ENCODE results near the gene ATOX1. TPM values are rescaled to one million over a fixed set of nuclear protein-coding genes. Genes with fewer than 3 reads are reported as not detected.
A peak's percentile ranks its signal among the peaks of the same experiment; 100 is the strongest.

The ATOX1 gene
- total and polyA plus RNA-seq, 2 of the 13 experiments (the other 11 are each of a cell fraction or from before 2014, with no cell fraction given): 62.4 to 124 TPM

DNA sequence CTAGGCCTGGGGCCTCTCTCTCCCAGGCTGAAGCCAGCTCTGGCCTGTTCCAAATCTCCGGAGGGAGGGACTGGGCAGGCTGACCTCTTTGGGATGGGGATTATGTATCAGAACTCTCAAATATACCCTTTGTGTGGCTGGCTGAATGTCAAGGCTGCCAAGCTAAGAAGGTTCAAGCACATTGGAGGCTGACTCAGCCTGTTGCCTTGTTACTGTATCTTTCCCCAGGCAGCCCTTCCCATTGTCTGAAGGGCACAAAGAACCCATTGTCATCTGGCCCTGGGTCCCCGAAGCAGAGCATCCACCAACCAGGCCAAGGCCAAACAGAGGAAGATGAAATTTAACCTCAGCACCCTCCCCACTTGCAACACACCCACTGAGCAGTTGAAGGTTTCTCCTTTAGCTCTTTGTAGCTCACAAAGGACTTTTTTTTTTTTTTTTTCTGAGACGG is 64.4 kb downstream of the ATOX1 start (continued):
- TF ChIP-seq, protein P1, sequence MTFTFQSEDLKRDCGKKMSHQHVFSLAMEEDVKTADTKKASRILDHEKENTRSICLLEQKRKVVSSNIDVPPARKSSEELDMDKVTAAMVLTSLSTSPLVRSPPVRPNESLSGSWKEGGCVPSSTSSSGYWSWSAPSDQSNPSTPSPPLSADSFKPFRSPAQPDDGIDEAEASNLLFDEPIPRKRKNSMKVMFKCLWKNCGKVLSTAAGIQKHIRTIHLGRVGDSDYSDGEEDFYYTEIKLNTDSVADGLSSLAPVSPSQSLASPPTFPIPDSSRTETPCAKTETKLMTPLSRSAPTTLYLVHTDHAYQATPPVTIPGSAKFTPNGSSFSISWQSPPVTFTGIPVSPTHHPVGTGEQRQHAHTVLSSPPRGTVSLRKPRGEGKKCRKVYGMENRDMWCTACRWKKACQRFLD (CRISPR knock-in tag; IDR thresholded peaks at IDR 0.05; ENCODE audit: borderline replicate concordance): no peak
- TF ChIP-seq ZNF605 (CRISPR knock-in tag; IDR thresholded peaks at IDR 0.05) (no peak), ZNF572 (CRISPR knock-in tag; IDR thresholded peaks at IDR 0.05) (no peak), JUNB (CRISPR knock-in tag; IDR thresholded peaks at IDR 0.05; ENCODE audit: borderline replicate concordance) (no peak), DMAP1 (CRISPR knock-in tag; IDR thresholded peaks at IDR 0.05) (no peak), TCF12 (IDR thresholded peaks at IDR 0.05) (no peak), TCF12 (CRISPR knock-in tag; IDR thresholded peaks at IDR 0.05) (no peak), MXD4 (CRISPR knock-in tag; IDR thresholded peaks at IDR 0.05) (no peak), NR2F6 (IDR thresholded peaks at IDR 0.05) (peak; percentile 57; the same call in 1 of the 2 replicates), NR2F6 (CRISPR knock-in tag; IDR thresholded peaks at IDR 0.05) (peak; percentile 64), ZNF546 (CRISPR knock-in tag; conservative IDR thresholded peaks at IDR 0.05) (no peak), ZNF282 (IDR thresholded peaks at IDR 0.05; ENCODE audit: partially characterized antibody) (no peak), ZNF180 (CRISPR knock-in tag; IDR thresholded peaks at IDR 0.05; ENCODE audit: borderline replicate concordance, low read depth) (no peak), POGZ (CRISPR knock-in tag; IDR thresholded peaks at IDR 0.05) (peak; percentile 52; the same call in 1 of the 2 replicates), HNRNPH1 (optimal IDR thresholded peaks at IDR 0.05; ENCODE audit: low read depth, low read length) (no peak), ZNF430 (CRISPR knock-in tag; IDR thresholded peaks at IDR 0.05) (no peak), ETV5 (CRISPR knock-in tag; IDR thresholded peaks at IDR 0.05; ENCODE audit: borderline replicate concordance) (0 out of 2 replicates have a peak, but pooled peaks have one; percentile 42)
- TF ChIP-seq, protein P2, sequence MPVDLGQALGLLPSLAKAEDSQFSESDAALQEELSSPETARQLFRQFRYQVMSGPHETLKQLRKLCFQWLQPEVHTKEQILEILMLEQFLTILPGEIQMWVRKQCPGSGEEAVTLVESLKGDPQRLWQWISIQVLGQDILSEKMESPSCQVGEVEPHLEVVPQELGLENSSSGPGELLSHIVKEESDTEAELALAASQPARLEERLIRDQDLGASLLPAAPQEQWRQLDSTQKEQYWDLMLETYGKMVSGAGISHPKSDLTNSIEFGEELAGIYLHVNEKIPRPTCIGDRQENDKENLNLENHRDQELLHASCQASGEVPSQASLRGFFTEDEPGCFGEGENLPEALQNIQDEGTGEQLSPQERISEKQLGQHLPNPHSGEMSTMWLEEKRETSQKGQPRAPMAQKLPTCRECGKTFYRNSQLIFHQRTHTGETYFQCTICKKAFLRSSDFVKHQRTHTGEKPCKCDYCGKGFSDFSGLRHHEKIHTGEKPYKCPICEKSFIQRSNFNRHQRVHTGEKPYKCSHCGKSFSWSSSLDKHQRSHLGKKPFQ (CRISPR knock-in tag; IDR thresholded peaks at IDR 0.05; ENCODE audit: insufficient replicate concordance): no peak
- TF ChIP-seq, protein P3, sequence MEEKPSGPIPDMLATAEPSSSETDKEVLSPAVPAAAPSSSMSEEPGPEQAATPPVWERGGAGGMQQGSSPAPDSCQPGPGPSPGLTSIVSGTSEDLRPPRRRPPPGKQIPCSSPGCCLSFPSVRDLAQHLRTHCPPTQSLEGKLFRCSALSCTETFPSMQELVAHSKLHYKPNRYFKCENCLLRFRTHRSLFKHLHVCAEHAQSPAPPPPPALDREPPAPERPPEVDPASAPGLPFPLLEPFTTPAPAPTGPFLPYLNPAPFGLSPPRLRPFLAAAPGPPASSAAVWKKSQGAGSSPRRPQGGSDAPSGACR (CRISPR knock-in tag; IDR thresholded peaks at IDR 0.05): no peak
- TF ChIP-seq, protein P4, sequence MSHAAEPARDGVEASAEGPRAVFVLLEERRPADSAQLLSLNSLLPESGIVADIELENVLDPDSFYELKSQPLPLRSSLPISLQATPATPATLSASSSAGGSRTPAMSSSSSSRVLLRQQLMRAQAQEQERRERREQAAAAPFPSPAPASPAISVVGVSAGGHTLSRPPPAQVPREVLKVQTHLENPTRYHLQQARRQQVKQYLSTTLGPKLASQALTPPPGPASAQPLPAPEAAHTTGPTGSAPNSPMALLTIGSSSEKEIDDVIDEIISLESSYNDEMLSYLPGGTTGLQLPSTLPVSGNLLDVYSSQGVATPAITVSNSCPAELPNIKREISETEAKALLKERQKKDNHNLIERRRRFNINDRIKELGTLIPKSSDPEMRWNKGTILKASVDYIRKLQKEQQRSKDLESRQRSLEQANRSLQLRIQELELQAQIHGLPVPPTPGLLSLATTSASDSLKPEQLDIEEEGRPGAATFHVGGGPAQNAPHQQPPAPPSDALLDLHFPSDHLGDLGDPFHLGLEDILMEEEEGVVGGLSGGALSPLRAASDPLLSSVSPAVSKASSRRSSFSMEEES (CRISPR knock-in tag; IDR thresholded peaks at IDR 0.05): peak; percentile 39; the same call in 1 of the 2 replicates
- TF ChIP-seq, protein P5, sequence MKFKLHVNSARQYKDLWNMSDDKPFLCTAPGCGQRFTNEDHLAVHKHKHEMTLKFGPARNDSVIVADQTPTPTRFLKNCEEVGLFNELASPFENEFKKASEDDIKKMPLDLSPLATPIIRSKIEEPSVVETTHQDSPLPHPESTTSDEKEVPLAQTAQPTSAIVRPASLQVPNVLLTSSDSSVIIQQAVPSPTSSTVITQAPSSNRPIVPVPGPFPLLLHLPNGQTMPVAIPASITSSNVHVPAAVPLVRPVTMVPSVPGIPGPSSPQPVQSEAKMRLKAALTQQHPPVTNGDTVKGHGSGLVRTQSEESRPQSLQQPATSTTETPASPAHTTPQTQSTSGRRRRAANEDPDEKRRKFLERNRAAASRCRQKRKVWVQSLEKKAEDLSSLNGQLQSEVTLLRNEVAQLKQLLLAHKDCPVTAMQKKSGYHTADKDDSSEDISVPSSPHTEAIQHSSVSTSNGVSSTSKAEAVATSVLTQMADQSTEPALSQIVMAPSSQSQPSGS (CRISPR knock-in tag; IDR thresholded peaks at IDR 0.05): no peak
- TF ChIP-seq, protein P6, sequence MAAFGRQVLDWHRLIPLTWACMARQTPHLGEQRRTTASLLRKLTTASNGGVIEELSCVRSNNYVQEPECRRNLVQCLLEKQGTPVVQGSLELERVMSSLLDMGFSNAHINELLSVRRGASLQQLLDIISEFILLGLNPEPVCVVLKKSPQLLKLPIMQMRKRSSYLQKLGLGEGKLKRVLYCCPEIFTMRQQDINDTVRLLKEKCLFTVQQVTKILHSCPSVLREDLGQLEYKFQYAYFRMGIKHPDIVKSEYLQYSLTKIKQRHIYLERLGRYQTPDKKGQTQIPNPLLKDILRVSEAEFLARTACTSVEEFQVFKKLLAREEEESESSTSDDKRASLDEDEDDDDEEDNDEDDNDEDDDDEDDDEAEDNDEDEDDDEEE (CRISPR knock-in tag; IDR thresholded peaks at IDR 0.05): no peak
- TF ChIP-seq, protein P7, sequence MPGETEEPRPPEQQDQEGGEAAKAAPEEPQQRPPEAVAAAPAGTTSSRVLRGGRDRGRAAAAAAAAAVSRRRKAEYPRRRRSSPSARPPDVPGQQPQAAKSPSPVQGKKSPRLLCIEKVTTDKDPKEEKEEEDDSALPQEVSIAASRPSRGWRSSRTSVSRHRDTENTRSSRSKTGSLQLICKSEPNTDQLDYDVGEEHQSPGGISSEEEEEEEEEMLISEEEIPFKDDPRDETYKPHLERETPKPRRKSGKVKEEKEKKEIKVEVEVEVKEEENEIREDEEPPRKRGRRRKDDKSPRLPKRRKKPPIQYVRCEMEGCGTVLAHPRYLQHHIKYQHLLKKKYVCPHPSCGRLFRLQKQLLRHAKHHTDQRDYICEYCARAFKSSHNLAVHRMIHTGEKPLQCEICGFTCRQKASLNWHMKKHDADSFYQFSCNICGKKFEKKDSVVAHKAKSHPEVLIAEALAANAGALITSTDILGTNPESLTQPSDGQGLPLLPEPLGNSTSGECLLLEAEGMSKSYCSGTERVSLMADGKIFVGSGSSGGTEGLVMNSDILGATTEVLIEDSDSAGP (CRISPR knock-in tag; IDR thresholded peaks at IDR 0.05; ENCODE audit: borderline replicate concordance): peak; percentile 45; the same call in 1 of the 2 replicates

All from HepG2 (cell line).